Ascending aorta (tissue), 2 donors: Measurements from ENCODE around the gene TMEM200B. TPM values are rescaled to one million over a fixed set of nuclear protein-coding genes. Genes with fewer than 3 reads are reported as not detected.
"Not testable (repeated sequence)": the region's sequence is repeated elsewhere in the genome, so short reads cannot be mapped to it uniquely, and the experiment has no call there.

ENCODE experiments used
- DNase-seq, 2 donors: peaks; one replicate each; pipeline ENCODE4 v3.0.0-alpha.2; 2019; ENCODE audit warnings: low spot score in 2 of 2
- H3K27ac ChIP-seq, 2 donors: fragments of 200-600 bp; sonication (generic); one replicate each; pipeline ENCODE4 v1.5.1; 2016 to 2017; ENCODE audit warnings: mild to moderate bottlenecking in 1 of 2
- H3K27me3 ChIP-seq: fragments of 200-600 bp; sonication (generic); one replicate; pipeline ENCODE4 v1.5.1; 2017
- H3K36me3 ChIP-seq, 2 donors: fragments of 200-600 bp; sonication (generic); one replicate each; pipeline ENCODE4 v1.5.1; 2016
- H3K4me1 ChIP-seq, 2 donors: fragments of 200-600 bp; sonication (generic); one replicate each; pipeline ENCODE4 v1.5.1; 2016 to 2017; ENCODE audit warnings: mild to moderate bottlenecking in 1 of 2
- H3K4me3 ChIP-seq, 2 donors: fragments of 200-600 bp; sonication (generic); one replicate each; pipeline ENCODE4 v1.5.1; 2016 to 2017; ENCODE audit warnings: mild to moderate bottlenecking in 1 of 2
- H3K9me3 ChIP-seq, 2 donors: fragments of 200-600 bp; sonication (generic); one replicate each; pipeline ENCODE4 v1.5.1; 2016
- CTCF ChIP-seq, 3 experiments: fragments of 200-600 bp in 2 of 3; fragments of 450-650 bp in 1 of 3; sonication (generic) in 2 of 3; IDR thresholded peaks; one replicate each; pipeline ENCODE4 v1.5.1; 2016 to 2019; ENCODE audit warnings: antibody characterized with exemption in 3 of 3, mild to moderate bottlenecking in 1 of 3, moderate library complexity in 1 of 3
- intact Hi-C: fragments of 100-400 bp; cut with DNase I; formaldehyde crosslinking; loops from one replicate; pipeline ENCODE4 v1.15.1; 2023
- total RNA-seq: library from RNA; depleted of rRNA; stranded (reverse); fragments of >200 nt; gene quantifications from one replicate; pipeline ENCODE4 v1.1.0, GENCODE V29; 2016

TMEM200B gene
- total RNA-seq, 1 donor from 2014 or later: 18.5 TPM

- DNase-seq: no peak
- no peak for TF ChIP-seq CTCF (IDR thresholded peaks at IDR 0.05)
- no peaks in the 10 kb centered on the region for H3K4me1 ChIP-seq
- no peak overlapping the region for H3K27ac ChIP-seq
- no peak overlapping the region for H3K4me3 ChIP-seq
- intact Hi-C loops: no loop called here
- H3K27me3 ChIP-seq: no peaks in the 10 kb centered on the region
- no peaks in the 10 kb centered on the region for H3K9me3 ChIP-seq
- peaks cover 0 to 4% of the 10 kb centered on the region in 2 donors for H3K36me3 ChIP-seq
These were observed 32.6 kb downstream of the TMEM200B start for GRCh38 chr1:29090937-29091618.

GRCh38 chr1:29084196-29084521 lies 39.5 kb downstream of the TMEM200B start:
- intact Hi-C loops: no loop called here
- no peak for DNase-seq
- H3K4me1 ChIP-seq: no peaks in the 10 kb centered on the region
- no peaks in the 10 kb centered on the region for H3K36me3 ChIP-seq
- no peak for TF ChIP-seq CTCF (IDR thresholded peaks at IDR 0.05)
- no peaks in the 10 kb centered on the region for H3K27me3 ChIP-seq
- no peak overlapping the region for H3K4me3 ChIP-seq
- H3K9me3 ChIP-seq: no peaks in the 10 kb centered on the region
- H3K27ac ChIP-seq: no peak overlapping the region

GRCh38 chr1:29083317-29084195 lies 40.1 kb downstream of the TMEM200B start:
- no peaks in the 10 kb centered on the region for H3K9me3 ChIP-seq
- H3K36me3 ChIP-seq: no peaks in the 10 kb centered on the region
- H3K27me3 ChIP-seq: no peaks in the 10 kb centered on the region
- TF ChIP-seq CTCF (IDR thresholded peaks at IDR 0.05): no peak
- no peaks in the 10 kb centered on the region for H3K4me1 ChIP-seq
- H3K4me3 ChIP-seq: no peak overlapping the region
- DNase-seq: no peak
- intact Hi-C loops: no loop called here
- H3K27ac ChIP-seq: no peak overlapping the region

- no peaks in the 10 kb centered on the region for H3K27me3 ChIP-seq
- H3K9me3 ChIP-seq: no peaks in the 10 kb centered on the region
- no peak overlapping the region for H3K4me3 ChIP-seq
- H3K4me1 ChIP-seq: no peaks in the 10 kb centered on the region
- H3K36me3 ChIP-seq: no peaks in the 10 kb centered on the region
- H3K27ac ChIP-seq: no peak overlapping the region
- no peak for TF ChIP-seq CTCF (IDR thresholded peaks at IDR 0.05)
- intact Hi-C loops: no loop called here
- no peak for DNase-seq
These were observed 41.2 kb downstream of the TMEM200B start for GRCh38 chr1:29082519-29082918.

- H3K27me3 ChIP-seq: no peaks in the 10 kb centered on the region
- intact Hi-C loops: no loop called here
- no peak overlapping the region for H3K27ac ChIP-seq
These were observed 42.5 kb downstream of the TMEM200B start for GRCh38 chr1:29081201-29081600.

GRCh38 chr1:29079916-29080629 lies 43.6 kb downstream of the TMEM200B start:
- H3K27ac ChIP-seq, DNase-seq, H3K27me3 ChIP-seq, H3K4me3 ChIP-seq, H3K4me1 ChIP-seq, H3K36me3 ChIP-seq, intact Hi-C loops, H3K9me3 ChIP-seq: not testable (repeated sequence)

More at GRCh38 chr1:29081201-29081600, 42.5 kb downstream of the TMEM200B start:
- Histone ChIP-seq H3K9me3 (no peaks in the 10 kb centered on the region), H3K36me3 (no peaks in the 10 kb centered on the region), H3K4me1 (no peaks in the 10 kb centered on the region), H3K4me3 (no peak overlapping the region)
- no peak for DNase-seq
- no peak for TF ChIP-seq CTCF (IDR thresholded peaks at IDR 0.05)
